GM12878 (cell line): ENCODE results near the gene PIP4K2A. TPM values are rescaled to one million over a fixed set of nuclear protein-coding genes. Genes with fewer than 3 reads are reported as not detected.

Experiments
- ATAC-seq: fragments of 200-7000 bp; cut with Tn5 transposase; 3 replicates; pipeline ENCODE4 v1.9.1; 2020; ENCODE audit warnings: mild to moderate bottlenecking, moderate library complexity
- BruUV-seq: library from RNA; stranded (reverse); fragments of 400-500 nt; replicated peaks from 2 replicates; lab custom pipeline; 2021; lab: Mats Ljungman, UMichigan
- CTCF ChIA-PET: fragments of 300-600 bp; sonication (Branson Sonifier 250); formaldehyde crosslinking; extraction: SDS; loops from one replicate; lab custom pipeline; 2021; ENCODE audit warnings: inconsistent platforms; lab: Yijun Ruan, JAX
- POLR2A ChIA-PET: fragments of 350-600 bp; formaldehyde crosslinking; extraction: SDS; loops from one replicate; lab custom pipeline; 2021; ENCODE audit warnings: inconsistent platforms; lab: Charles Lee
- RAD21 ChIA-PET: fragments of 300-600 bp; sonication (Branson Sonifier 250); formaldehyde crosslinking; loops from one replicate; lab custom pipeline; 2023; ENCODE audit warnings: antibody characterized with exemption; ENCODE audit not compliant: unreplicated experiment; lab: Charles Lee
- SMC1A ChIA-PET: fragments of 300-600 bp; sonication (Branson Sonifier 250); formaldehyde crosslinking; loops from one replicate; lab custom pipeline; 2023; ENCODE audit not compliant: unreplicated experiment, uncharacterized antibody; lab: Charles Lee
- DNase-seq: peaks from one replicate; pipeline ENCODE4 v3.0.0-alpha.2; 2011; ENCODE audit warnings: low read depth, low spot score
- FAIRE-seq: peaks from 3 replicates; lab custom pipeline; 2011; peaks lifted over from hg19 to GRCh38; lab: Jason Lieb, UNC
- H2AFZ ChIP-seq: 2 replicates; pipeline ENCODE4 v1.6.0; 2011; ENCODE audit warnings: low read depth, low read length, control low read depth; ENCODE audit not compliant: control insufficient read depth
- H3K27ac ChIP-seq: 2 replicates; pipeline ENCODE4 v1.5.1; 2011; ENCODE audit warnings: control low read depth; ENCODE audit not compliant: control insufficient read depth, insufficient read depth
- H3K27me3 ChIP-seq, 2 experiments: replicated peaks in 1 of 2; 2 replicates each; pipeline versions ENCODE4 v1.6.0 to v1.6.1; 2011; ENCODE audit warnings: low read length in 1 of 2; ENCODE audit not compliant: control insufficient read depth in 2 of 2, insufficient read depth in 2 of 2
- H3K36me3 ChIP-seq, 2 experiments: 2 replicates each; pipeline ENCODE4 v1.5.1; 2011; ENCODE audit warnings: low read length in 1 of 2; ENCODE audit not compliant: control insufficient read depth in 2 of 2, insufficient read depth in 2 of 2
- H3K4me1 ChIP-seq: 2 replicates; pipeline ENCODE4 v1.6.1; 2011; ENCODE audit warnings: mild to moderate bottlenecking, low read length, moderate library complexity, mixed read lengths; ENCODE audit not compliant: control insufficient read depth, insufficient read depth
- H3K4me2 ChIP-seq: 2 replicates; pipeline ENCODE4 v1.6.0; 2011; ENCODE audit warnings: control low read depth; ENCODE audit not compliant: control insufficient read depth, insufficient read depth
- H3K4me3 ChIP-seq: fragments of 200-600 bp; sonication (generic); 2 replicates; pipeline ENCODE4 v1.5.1; 2016
- H3K79me2 ChIP-seq: 2 replicates; pipeline ENCODE4 v1.6.0; 2011; ENCODE audit warnings: low read length; ENCODE audit not compliant: control insufficient read depth, insufficient read depth
- H3K9ac ChIP-seq: 2 replicates; pipeline ENCODE4 v1.8.0; 2011; ENCODE audit warnings: low read length, control low read depth, mixed read lengths; ENCODE audit not compliant: control insufficient read depth, insufficient read depth
- H3K9me3 ChIP-seq: replicated peaks from 3 replicates; pipeline ENCODE4 v1.5.1; 2011; ENCODE audit warnings: mild to moderate bottlenecking, low read length; ENCODE audit not compliant: control insufficient read depth, insufficient read depth
- H4K20me1 ChIP-seq: 2 replicates; pipeline ENCODE4 v1.6.0; 2011; ENCODE audit not compliant: control insufficient read depth, insufficient read depth
- BACH1 ChIP-seq: fragments of 450-650 bp; IDR thresholded peaks from 2 replicates; pipeline ENCODE4 v1.6.1; 2017; ENCODE audit warnings: mild to moderate bottlenecking, borderline replicate concordance
- GABPA ChIP-seq: IDR thresholded peaks from 2 replicates; pipeline ENCODE4 v1.6.1; 2014; ENCODE audit warnings: antibody characterized with exemption, low read depth, mild to moderate bottlenecking, inconsistent platforms
- NR2C2 ChIP-seq: IDR thresholded peaks from 2 replicates; pipeline ENCODE4 v1.6.1; 2011; ENCODE audit warnings: borderline replicate concordance, low read depth; ENCODE audit not compliant: control insufficient read depth, insufficient read length
- RBBP5 ChIP-seq: fragments of 200-600 bp; sonication (generic); conservative IDR thresholded peaks from 2 replicates; pipeline ENCODE4 v1.6.1; 2016
- SMAD1 ChIP-seq: fragments of 450-650 bp; IDR thresholded peaks from 2 replicates; pipeline ENCODE4 v1.6.1; 2018; ENCODE audit warnings: mild to moderate bottlenecking, low read depth; ENCODE audit not compliant: partially characterized antibody
- SMC3 ChIP-seq: IDR thresholded peaks from 2 replicates; pipeline ENCODE4 v1.6.1; 2011; ENCODE audit warnings: low read length, improper control_type of control experiment, borderline replicate concordance
- SPI1 ChIP-seq: IDR thresholded peaks from 2 replicates; pipeline ENCODE4 v1.6.1; 2011; ENCODE audit warnings: low read depth, mild to moderate bottlenecking, low read length, moderate library complexity, borderline replicate concordance; ENCODE audit not compliant: insufficient read depth
- TCF7 ChIP-seq: IDR thresholded peaks from 2 replicates; pipeline ENCODE4 v1.6.1; 2014; ENCODE audit warnings: antibody characterized with exemption, borderline replicate concordance
- ZZZ3 ChIP-seq: IDR thresholded peaks from 2 replicates; pipeline ENCODE4 v1.6.1; 2011; ENCODE audit warnings: low read depth; ENCODE audit not compliant: control insufficient read depth, insufficient read length
- WGBS: methylation state at CpG from one replicate; pipeline ENCODE4 v1.1.6; 2016; ENCODE audit warnings: low lambda C conversion rate; ENCODE audit not compliant: insufficient replicate concordance, insufficient coverage; ENCODE audit errors: missing lambda C conversion rate; 5-methylcytosine and 5-hydroxymethylcytosine counted together
- in situ Hi-C: fragments of 300-500 bp; cut with MboI; formaldehyde crosslinking; loops from 9 replicates; pipeline ENCODE4 v1.14.3; 2018; ENCODE audit warnings: mixed read lengths
- intact Hi-C: fragments of 100-400 bp; cut with micrococcal nuclease; formaldehyde crosslinking; loops from one replicate; pipeline ENCODE4 v1.14.2; 2022; ENCODE audit not compliant: unreplicated experiment
- polyA plus RNA-seq, 11 experiments: library from polyadenylated mRNA; depleted of rRNA in 4 of 11; unstranded in 6 of 11; stranded (reverse) in 5 of 11; fragments of >200 nt; fragmentation: Nextera tagmentation in 4 of 11; fragmentation: Illumina TruSeq in 1 of 11; extraction: Ambion mirVana in 4 of 11; extraction: Trizol in 1 of 11; gene quantifications; 1 replicate in 1 of 11; 2 replicates in 10 of 11; pipeline versions ENCODE4 v1.2.1 to v1.2.3, GENCODE V29; 2011 to 2016; ENCODE audit warnings: inconsistent platforms in 2 of 11, missing spikeins in 2 of 11, low read depth in 1 of 11
- total RNA-seq, 4 experiments: library from RNA; depleted of rRNA in 3 of 4; stranded (reverse); fragments of >200 nt in 3 of 4; fragmentation: Illumina TruSeq in 1 of 4; extraction: Trizol in 1 of 4; gene quantifications; 2 replicates each; pipeline versions ENCODE4 v1.2.1 to v1.2.3, GENCODE V29; 2013 to 2021
- TF ChIP-seq, protein P1 (sequence below): fragments of 450-650 bp; conservative IDR thresholded peaks from 2 replicates; pipeline ENCODE4 v1.6.1; 2017; ENCODE audit warnings: mild to moderate bottlenecking, moderate library complexity
- TF ChIP-seq, protein P2 (sequence below): fragments of 150-350 bp; IDR thresholded peaks from 2 replicates; pipeline ENCODE4 v1.6.1; 2014; ENCODE audit warnings: mild to moderate bottlenecking, low read depth, low read length
- TF ChIP-seq, protein P3 (sequence below): IDR thresholded peaks from 2 replicates; pipeline ENCODE4 v1.6.1; 2011; ENCODE audit warnings: borderline replicate concordance, low read depth, mild to moderate bottlenecking, moderate library complexity, low read length; ENCODE audit not compliant: insufficient read depth, poor library complexity, severe bottlenecking
- TF ChIP-seq, protein P4 (sequence below): fragments of 450-650 bp; IDR thresholded peaks from 2 replicates; pipeline ENCODE4 v1.6.1; 2018; ENCODE audit warnings: borderline replicate concordance, mild to moderate bottlenecking; ENCODE audit not compliant: partially characterized antibody

The PIP4K2A gene
- total and polyA plus RNA-seq, 10 of the 15 experiments (the other 5 are each of a cell fraction or from before 2014, with no cell fraction given) = 54.3 to 139 (median 84.4) TPM

DNA sequence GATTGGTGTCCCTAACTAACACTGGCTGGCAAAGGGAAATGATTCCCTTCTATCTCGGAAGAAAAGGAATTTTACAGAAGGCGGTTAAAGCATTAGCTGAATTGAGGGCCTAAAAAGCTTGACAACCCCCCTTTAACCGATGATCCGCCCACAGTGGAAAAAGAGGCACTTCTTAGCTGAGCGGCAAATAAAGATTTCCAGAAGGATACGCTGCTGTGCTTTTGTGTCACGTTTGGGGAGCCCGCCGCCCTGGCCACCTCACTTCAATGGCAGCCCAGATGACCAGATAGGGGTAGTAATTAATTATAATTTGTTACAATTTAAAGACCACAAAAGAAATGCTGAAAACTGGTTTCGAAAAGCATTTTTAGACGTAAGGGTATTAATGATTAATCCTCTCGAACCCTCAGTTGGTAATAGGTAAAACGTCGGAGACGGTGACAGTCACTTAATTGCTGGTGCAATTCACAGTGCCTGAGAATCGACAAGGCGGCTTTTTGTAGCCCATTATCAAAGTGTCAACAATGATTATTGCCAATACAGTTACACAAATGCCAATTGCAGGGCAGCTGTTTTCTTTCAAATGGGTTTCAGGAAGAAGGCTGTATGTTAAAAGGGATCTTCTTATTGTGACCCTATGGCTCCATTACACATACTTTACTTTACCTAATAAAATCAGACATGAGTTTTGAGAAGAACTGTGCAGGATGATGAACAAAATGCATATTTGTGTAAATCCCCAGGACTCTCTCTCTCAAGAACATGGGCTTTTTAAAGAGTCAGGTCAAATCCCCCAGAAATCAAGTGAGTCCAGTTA is 154.1 kb downstream of the PIP4K2A start:
- DNase-seq (no peak), ATAC-seq (no peak), FAIRE-seq (no peak)
- ChIA-PET SMC1A (no interaction called here), CTCF (interaction anchor here (1.0 kb wide), 1 partner anchor 14 kb away, joined by 4 read pairs; no protein-coding TSS in a partner anchor), POLR2A (no interaction called here), RAD21 (no interaction called here)
- no peaks in the 10 kb centered on the region for H3K27me3 ChIP-seq
- H2AFZ ChIP-seq = no peak overlapping the region
- no peaks in the 10 kb centered on the region for H3K79me2 ChIP-seq
- no peaks in the 10 kb centered on the region for H4K20me1 ChIP-seq
- 98% methylated on average over 17 of the region's 17 CpGs for WGBS
- no TSS peak for BruUV-seq
- H3K4me2 ChIP-seq = no peak overlapping the region
- H3K36me3 ChIP-seq = peaks cover 3 to 23% of the 10 kb centered on the region in 2 experiments; a peak in 3 of 4 replicates
- no peak overlapping the region for H3K9ac ChIP-seq
- intact Hi-C loops (no loop called here), in situ Hi-C loops (no loop called here)
- H3K27ac ChIP-seq = no peak overlapping the region
- no peak overlapping the region for H3K4me3 ChIP-seq
- H3K9me3 ChIP-seq = no peaks in the 10 kb centered on the region
- TF ChIP-seq ZZZ3 (no peak), BACH1 (no peak), NR2C2 (no peak), RBBP5 (no peak), TCF7 (no peak), SPI1 (no peak), GABPA (no peak), SMC3 (no peak), SMAD1 (no peak)
- TF ChIP-seq, protein P1, sequence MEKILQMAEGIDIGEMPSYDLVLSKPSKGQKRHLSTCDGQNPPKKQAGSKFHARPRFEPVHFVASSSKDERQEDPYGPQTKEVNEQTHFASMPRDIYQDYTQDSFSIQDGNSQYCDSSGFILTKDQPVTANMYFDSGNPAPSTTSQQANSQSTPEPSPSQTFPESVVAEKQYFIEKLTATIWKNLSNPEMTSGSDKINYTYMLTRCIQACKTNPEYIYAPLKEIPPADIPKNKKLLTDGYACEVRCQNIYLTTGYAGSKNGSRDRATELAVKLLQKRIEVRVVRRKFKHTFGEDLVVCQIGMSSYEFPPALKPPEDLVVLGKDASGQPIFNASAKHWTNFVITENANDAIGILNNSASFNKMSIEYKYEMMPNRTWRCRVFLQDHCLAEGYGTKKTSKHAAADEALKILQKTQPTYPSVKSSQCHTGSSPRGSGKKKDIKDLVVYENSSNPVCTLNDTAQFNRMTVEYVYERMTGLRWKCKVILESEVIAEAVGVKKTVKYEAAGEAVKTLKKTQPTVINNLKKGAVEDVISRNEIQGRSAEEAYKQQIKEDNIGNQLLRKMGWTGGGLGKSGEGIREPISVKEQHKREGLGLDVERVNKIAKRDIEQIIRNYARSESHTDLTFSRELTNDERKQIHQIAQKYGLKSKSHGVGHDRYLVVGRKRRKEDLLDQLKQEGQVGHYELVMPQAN = no peak
- TF ChIP-seq, protein P2, sequence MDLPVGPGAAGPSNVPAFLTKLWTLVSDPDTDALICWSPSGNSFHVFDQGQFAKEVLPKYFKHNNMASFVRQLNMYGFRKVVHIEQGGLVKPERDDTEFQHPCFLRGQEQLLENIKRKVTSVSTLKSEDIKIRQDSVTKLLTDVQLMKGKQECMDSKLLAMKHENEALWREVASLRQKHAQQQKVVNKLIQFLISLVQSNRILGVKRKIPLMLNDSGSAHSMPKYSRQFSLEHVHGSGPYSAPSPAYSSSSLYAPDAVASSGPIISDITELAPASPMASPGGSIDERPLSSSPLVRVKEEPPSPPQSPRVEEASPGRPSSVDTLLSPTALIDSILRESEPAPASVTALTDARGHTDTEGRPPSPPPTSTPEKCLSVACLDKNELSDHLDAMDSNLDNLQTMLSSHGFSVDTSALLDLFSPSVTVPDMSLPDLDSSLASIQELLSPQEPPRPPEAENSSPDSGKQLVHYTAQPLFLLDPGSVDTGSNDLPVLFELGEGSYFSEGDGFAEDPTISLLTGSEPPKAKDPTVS = no peak
- TF ChIP-seq, protein P3, sequence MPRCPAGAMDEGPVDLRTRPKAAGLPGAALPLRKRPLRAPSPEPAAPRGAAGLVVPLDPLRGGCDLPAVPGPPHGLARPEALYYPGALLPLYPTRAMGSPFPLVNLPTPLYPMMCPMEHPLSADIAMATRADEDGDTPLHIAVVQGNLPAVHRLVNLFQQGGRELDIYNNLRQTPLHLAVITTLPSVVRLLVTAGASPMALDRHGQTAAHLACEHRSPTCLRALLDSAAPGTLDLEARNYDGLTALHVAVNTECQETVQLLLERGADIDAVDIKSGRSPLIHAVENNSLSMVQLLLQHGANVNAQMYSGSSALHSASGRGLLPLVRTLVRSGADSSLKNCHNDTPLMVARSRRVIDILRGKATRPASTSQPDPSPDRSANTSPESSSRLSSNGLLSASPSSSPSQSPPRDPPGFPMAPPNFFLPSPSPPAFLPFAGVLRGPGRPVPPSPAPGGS = no peak
- TF ChIP-seq, protein P4, sequence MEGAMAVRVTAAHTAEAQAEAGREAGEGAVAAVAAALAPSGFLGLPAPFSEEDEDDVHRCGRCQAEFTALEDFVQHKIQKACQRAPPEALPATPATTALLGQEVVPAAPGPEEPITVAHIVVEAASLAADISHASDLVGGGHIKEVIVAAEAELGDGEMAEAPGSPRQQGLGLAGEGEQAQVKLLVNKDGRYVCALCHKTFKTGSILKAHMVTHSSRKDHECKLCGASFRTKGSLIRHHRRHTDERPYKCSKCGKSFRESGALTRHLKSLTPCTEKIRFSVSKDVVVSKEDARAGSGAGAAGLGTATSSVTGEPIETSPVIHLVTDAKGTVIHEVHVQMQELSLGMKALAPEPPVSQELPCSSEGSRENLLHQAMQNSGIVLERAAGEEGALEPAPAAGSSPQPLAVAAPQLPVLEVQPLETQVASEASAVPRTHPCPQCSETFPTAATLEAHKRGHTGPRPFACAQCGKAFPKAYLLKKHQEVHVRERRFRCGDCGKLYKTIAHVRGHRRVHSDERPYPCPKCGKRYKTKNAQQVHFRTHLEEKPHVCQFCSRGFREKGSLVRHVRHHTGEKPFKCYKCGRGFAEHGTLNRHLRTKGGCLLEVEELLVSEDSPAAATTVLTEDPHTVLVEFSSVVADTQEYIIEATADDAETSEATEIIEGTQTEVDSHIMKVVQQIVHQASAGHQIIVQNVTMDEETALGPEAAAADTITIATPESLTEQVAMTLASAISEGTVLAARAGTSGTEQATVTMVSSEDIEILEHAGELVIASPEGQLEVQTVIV = no peak
- no peaks in the 10 kb centered on the region for H3K4me1 ChIP-seq
